GM15510 (cell line): ENCODE results near the gene MTFMT.

Experiments
- POLR2A ChIP-seq: IDR thresholded peaks from 3 replicates; pipeline ENCODE4 v1.6.1; 2011; ENCODE audit warnings: borderline replicate concordance; ENCODE audit not compliant: insufficient read length; ENCODE audit errors: extremely low read depth

Gene MTFMT

GRCh38 chr15:65050270-65050669, 20.8 kb upstream of the MTFMT start:
- TF ChIP-seq POLR2A: no peak

- no peak for TF ChIP-seq POLR2A
These were observed 20.0 kb upstream of the MTFMT start for GRCh38 chr15:65049418-65049840.

- TF ChIP-seq POLR2A: no peak
These were observed 18.8 kb upstream of the MTFMT start for GRCh38 chr15:65048241-65048640.

GRCh38 chr15:65044724-65045481, 15.5 kb upstream of the MTFMT start, which contains the start of gene SLC51B:
Gene SLC51B, plus strand, starts transcription at chr15:65045387. Its CDS starts 4,618 bp downstream, at chr15:65050005.
- no peak for TF ChIP-seq POLR2A

- no peak for TF ChIP-seq POLR2A
These were observed 13.4 kb upstream of the MTFMT start for GRCh38 chr15:65042776-65043327.

- TF ChIP-seq POLR2A: no peak
These were observed 12.3 kb upstream of the MTFMT start for GRCh38 chr15:65041787-65042186.

- no peak for TF ChIP-seq POLR2A
These were observed 11.0 kb upstream of the MTFMT start for GRCh38 chr15:65040461-65040860.

GRCh38 chr15:65038836-65039235, 9.4 kb upstream of the MTFMT start:
- no peak for TF ChIP-seq POLR2A

- no peak for TF ChIP-seq POLR2A
These were observed 9.0 kb upstream of the MTFMT start for GRCh38 chr15:65038428-65038827.

GRCh38 chr15:65037309-65037708, 7.9 kb upstream of the MTFMT start:
- no peak for TF ChIP-seq POLR2A

- TF ChIP-seq POLR2A: no peak
These were observed 5.3 kb upstream of the MTFMT start for GRCh38 chr15:65034719-65035118.

- no peak for TF ChIP-seq POLR2A
These were observed 4.3 kb upstream of the MTFMT start for GRCh38 chr15:65033659-65034269.

- no peak for TF ChIP-seq POLR2A
These were observed 3.5 kb upstream of the MTFMT start for GRCh38 chr15:65032801-65033537.

- TF ChIP-seq POLR2A: no peak
These were observed 333 bp upstream of the MTFMT start for GRCh38 chr15:65029736-65030208.

- TF ChIP-seq POLR2A: no peak
These were observed 1.1 kb downstream of the MTFMT start for GRCh38 chr15:65028338-65028737.
